ENCODE data around the gene HDHD5.

GRCh38 chr22:17155941-17156340, 3.1 kb downstream of the HDHD5 start:
- TF ChIP-seq, protein P1, sequence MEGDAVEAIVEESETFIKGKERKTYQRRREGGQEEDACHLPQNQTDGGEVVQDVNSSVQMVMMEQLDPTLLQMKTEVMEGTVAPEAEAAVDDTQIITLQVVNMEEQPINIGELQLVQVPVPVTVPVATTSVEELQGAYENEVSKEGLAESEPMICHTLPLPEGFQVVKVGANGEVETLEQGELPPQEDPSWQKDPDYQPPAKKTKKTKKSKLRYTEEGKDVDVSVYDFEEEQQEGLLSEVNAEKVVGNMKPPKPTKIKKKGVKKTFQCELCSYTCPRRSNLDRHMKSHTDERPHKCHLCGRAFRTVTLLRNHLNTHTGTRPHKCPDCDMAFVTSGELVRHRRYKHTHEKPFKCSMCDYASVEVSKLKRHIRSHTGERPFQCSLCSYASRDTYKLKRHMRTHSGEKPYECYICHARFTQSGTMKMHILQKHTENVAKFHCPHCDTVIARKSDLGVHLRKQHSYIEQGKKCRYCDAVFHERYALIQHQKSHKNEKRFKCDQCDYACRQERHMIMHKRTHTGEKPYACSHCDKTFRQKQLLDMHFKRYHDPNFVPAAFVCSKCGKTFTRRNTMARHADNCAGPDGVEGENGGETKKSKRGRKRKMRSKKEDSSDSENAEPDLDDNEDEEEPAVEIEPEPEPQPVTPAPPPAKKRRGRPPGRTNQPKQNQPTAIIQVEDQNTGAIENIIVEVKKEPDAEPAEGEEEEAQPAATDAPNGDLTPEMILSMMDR (IDR thresholded peaks at IDR 0.05; ENCODE audit: insufficient read depth, low read depth, low read length) = no peak
- TF ChIP-seq EZH2 (IDR thresholded peaks at IDR 0.05; ENCODE audit: insufficient read depth, low read length) = no peak
